Ishikawa (cell line): ENCODE data around the gene QSOX2.

Experiments
- CEBPB ChIP-seq: IDR thresholded peaks from 2 replicates; pipeline ENCODE4 v1.6.1; 2012
- CREB1 ChIP-seq: IDR thresholded peaks from 2 replicates; pipeline ENCODE4 v1.6.1; 2012; ENCODE audit warnings: low read depth
- EGR1 ChIP-seq: IDR thresholded peaks from 2 replicates; pipeline ENCODE4 v1.6.1; 2012
- EP300 ChIP-seq: IDR thresholded peaks from 2 replicates; pipeline ENCODE4 v1.6.1; 2012; ENCODE audit warnings: borderline replicate concordance
- FOXM1 ChIP-seq: IDR thresholded peaks from 2 replicates; pipeline ENCODE4 v1.6.1; 2012; ENCODE audit warnings: low read depth, borderline replicate concordance
- NFIC ChIP-seq: IDR thresholded peaks from 2 replicates; pipeline ENCODE4 v1.6.1; 2012
- RAD21 ChIP-seq: IDR thresholded peaks from 2 replicates; pipeline ENCODE4 v1.6.1; 2012; ENCODE audit warnings: low read depth
- TAF1 ChIP-seq: IDR thresholded peaks from 2 replicates; pipeline ENCODE4 v1.6.1; 2012; ENCODE audit warnings: low read depth, mild to moderate bottlenecking
- TCF12 ChIP-seq: IDR thresholded peaks from 2 replicates; pipeline ENCODE4 v1.6.1; 2012; ENCODE audit warnings: low read depth
- TEAD4 ChIP-seq: IDR thresholded peaks from 2 replicates; pipeline ENCODE4 v1.6.1; 2012
- YY1 ChIP-seq: IDR thresholded peaks from 2 replicates; pipeline ENCODE4 v1.6.1; 2012; ENCODE audit warnings: low read depth
- ZBTB7A ChIP-seq: IDR thresholded peaks from 2 replicates; pipeline ENCODE4 v1.6.1; 2012; ENCODE audit warnings: low read depth
- TF ChIP-seq, protein P1 (sequence below): IDR thresholded peaks from 2 replicates; pipeline ENCODE4 v1.6.1; 2012
- TF ChIP-seq, protein P2 (sequence below): IDR thresholded peaks from 2 replicates; pipeline ENCODE4 v1.6.1; 2012
- TF ChIP-seq, protein P3 (sequence below): IDR thresholded peaks from 2 replicates; pipeline ENCODE4 v1.6.1; 2012; ENCODE audit warnings: low read depth, mild to moderate bottlenecking

The QSOX2 gene

DNA sequence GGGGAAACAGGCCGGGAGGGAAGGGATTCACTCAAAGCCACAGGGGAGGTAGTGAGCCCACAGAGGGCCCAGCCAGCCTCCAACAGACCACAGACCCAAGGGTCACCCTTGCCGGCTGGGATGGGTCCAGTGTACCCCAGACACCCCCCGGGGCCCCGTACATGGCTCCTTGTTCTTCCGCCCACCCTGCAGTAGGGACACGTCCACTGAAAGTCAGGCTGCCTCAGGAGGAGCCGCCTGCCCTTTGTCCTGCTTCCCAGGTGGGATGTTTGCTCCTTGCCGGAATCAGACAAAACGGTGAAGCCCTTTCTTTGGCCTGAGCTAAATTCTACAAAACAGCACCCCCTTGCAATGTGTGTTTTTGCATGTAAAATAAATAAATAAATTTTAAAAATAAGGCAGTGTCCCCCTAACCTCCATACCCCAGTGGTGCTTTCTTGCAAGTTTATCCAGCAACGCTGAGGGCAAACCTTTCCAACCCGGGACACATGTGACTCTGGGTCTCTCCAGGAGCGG is 66.5 kb downstream of the QSOX2 start:
- TF ChIP-seq TAF1 (no peak), TCF12 (no peak), EP300 (no peak), CEBPB (no peak), CREB1 (no peak), EGR1 (no peak), NFIC (no peak), ZBTB7A (no peak), FOXM1 (no peak), YY1 (no peak)
- TF ChIP-seq, protein P1, sequence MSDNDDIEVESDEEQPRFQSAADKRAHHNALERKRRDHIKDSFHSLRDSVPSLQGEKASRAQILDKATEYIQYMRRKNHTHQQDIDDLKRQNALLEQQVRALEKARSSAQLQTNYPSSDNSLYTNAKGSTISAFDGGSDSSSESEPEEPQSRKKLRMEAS: no peak
- TF ChIP-seq, protein P2, sequence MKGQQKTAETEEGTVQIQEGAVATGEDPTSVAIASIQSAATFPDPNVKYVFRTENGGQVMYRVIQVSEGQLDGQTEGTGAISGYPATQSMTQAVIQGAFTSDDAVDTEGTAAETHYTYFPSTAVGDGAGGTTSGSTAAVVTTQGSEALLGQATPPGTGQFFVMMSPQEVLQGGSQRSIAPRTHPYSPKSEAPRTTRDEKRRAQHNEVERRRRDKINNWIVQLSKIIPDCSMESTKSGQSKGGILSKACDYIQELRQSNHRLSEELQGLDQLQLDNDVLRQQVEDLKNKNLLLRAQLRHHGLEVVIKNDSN: no peak
- TF ChIP-seq, protein P3, sequence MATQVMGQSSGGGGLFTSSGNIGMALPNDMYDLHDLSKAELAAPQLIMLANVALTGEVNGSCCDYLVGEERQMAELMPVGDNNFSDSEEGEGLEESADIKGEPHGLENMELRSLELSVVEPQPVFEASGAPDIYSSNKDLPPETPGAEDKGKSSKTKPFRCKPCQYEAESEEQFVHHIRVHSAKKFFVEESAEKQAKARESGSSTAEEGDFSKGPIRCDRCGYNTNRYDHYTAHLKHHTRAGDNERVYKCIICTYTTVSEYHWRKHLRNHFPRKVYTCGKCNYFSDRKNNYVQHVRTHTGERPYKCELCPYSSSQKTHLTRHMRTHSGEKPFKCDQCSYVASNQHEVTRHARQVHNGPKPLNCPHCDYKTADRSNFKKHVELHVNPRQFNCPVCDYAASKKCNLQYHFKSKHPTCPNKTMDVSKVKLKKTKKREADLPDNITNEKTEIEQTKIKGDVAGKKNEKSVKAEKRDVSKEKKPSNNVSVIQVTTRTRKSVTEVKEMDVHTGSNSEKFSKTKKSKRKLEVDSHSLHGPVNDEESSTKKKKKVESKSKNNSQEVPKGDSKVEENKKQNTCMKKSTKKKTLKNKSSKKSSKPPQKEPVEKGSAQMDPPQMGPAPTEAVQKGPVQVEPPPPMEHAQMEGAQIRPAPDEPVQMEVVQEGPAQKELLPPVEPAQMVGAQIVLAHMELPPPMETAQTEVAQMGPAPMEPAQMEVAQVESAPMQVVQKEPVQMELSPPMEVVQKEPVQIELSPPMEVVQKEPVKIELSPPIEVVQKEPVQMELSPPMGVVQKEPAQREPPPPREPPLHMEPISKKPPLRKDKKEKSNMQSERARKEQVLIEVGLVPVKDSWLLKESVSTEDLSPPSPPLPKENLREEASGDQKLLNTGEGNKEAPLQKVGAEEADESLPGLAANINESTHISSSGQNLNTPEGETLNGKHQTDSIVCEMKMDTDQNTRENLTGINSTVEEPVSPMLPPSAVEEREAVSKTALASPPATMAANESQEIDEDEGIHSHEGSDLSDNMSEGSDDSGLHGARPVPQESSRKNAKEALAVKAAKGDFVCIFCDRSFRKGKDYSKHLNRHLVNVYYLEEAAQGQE: no peak

DNA sequence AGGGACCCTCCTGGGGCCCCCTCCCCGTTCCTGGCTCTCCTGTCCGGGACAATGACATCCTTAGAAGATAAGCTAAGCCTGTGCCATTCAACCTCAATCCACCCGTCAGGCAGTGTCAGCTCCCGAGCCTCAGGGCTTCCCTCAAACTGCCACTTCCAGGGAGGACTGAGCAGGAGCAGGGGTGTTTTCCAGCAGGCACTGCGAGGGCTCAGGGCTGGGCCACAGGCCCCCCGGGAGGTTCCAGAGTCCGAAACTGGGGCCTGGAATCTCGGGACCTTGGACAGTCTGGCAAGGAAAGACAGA is 66.9 kb downstream of the QSOX2 start:
- TF ChIP-seq TAF1: no peak
- no peak for TF ChIP-seq FOXM1
- TF ChIP-seq NFIC: no peak
- no peak for TF ChIP-seq EGR1
- TF ChIP-seq, protein P1: no peak
- TF ChIP-seq ZBTB7A: no peak
- no peak for TF ChIP-seq TCF12
- no peak for TF ChIP-seq EP300
- no peak for TF ChIP-seq CREB1
- no peak for TF ChIP-seq CEBPB
- TF ChIP-seq, protein P2: no peak
- no peak for TF ChIP-seq RAD21
- TF ChIP-seq, protein P3: no peak

DNA sequence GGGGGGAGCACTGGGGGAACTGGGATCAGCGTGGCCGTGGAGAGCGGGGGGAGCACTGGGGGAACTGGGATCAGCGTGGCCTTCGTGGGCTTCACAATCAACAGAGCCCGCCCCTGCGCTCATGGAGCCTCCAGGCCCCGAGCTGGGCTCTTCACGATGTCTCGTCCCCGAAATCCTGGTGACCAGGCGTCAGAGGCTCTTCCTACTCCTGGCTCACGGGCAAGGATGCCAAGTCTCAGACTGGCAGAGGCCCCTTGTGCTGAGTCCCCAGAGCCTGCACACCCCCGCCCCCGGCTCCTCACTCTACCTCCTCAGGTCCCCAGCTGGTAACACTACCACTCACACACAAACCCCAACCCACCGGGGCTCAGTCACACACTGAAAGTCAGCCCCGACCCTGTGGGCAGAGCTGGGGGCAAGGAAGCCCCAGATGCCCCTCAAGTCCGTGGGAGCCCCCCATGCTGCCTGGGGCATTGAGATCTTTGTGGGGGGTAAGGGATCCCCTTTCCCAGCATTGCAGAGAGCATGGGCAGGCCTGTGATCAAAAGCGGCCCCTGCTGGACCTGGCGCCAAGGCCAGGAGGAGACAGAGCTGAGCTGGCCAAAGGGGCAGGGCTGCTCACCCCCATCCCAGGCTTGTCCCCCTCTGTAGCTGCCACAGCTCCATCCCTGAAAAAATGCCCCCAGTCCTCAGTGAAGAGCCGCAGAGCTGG is 67.4 kb downstream of the QSOX2 start:
- no peak for TF ChIP-seq CEBPB
- no peak for TF ChIP-seq FOXM1
- TF ChIP-seq ZBTB7A: no peak
- TF ChIP-seq, protein P2: no peak
- TF ChIP-seq, protein P3: no peak
- no peak for TF ChIP-seq NFIC
- TF ChIP-seq CREB1: no peak
- TF ChIP-seq EP300: no peak
- no peak for TF ChIP-seq EGR1
- no peak for TF ChIP-seq TEAD4
- TF ChIP-seq, protein P1: no peak
- TF ChIP-seq TAF1: no peak
- TF ChIP-seq RAD21: no peak
- TF ChIP-seq YY1: no peak
- no peak for TF ChIP-seq TCF12
